ENCODE results near the gene GAD2.

GAD2 gene

GRCh38 chr10:26323219-26323618 lies 106.6 kb downstream of the GAD2 start:
- Histone ChIP-seq H3K27me3 (ENCODE audit: insufficient read depth, low read depth) (no peaks in the 10 kb centered on the region), H3K36me3 (ENCODE audit: insufficient read depth) (no peaks in the 10 kb centered on the region), H2AFZ (ENCODE audit: low read depth) (no peak overlapping the region), H3K27ac (no peak overlapping the region), H3K9ac (no peak overlapping the region), H3K79me2 (ENCODE audit: insufficient read depth, low read depth) (no peaks in the 10 kb centered on the region), H3K4me1 (ENCODE audit: low read depth, poor library complexity, severe bottlenecking) (no peaks in the 10 kb centered on the region), H4K20me1 (ENCODE audit: insufficient read depth) (no peaks in the 10 kb centered on the region), H3K4me2 (no peak overlapping the region), H3K4me3 (IDR thresholded peaks at IDR 0.05; ENCODE audit: insufficient read depth, low read depth, low read length) (no peak overlapping the region)
- no peak for TF ChIP-seq CTCF (conservative IDR thresholded peaks at IDR 0.05; ENCODE audit: low read depth, low read length)

GRCh38 chr10:26326851-26327250 lies 110.3 kb downstream of the GAD2 start:
- Histone ChIP-seq H3K4me3 (IDR thresholded peaks at IDR 0.05; ENCODE audit: insufficient read depth, low read depth, low read length) (no peak overlapping the region), H3K9ac (no peak overlapping the region), H2AFZ (ENCODE audit: low read depth) (no peak overlapping the region), H3K27me3 (ENCODE audit: insufficient read depth, low read depth) (no peaks in the 10 kb centered on the region), H3K79me2 (ENCODE audit: insufficient read depth, low read depth) (no peaks in the 10 kb centered on the region), H3K27ac (no peak overlapping the region), H3K36me3 (ENCODE audit: insufficient read depth) (no peaks in the 10 kb centered on the region), H3K4me2 (no peak overlapping the region), H4K20me1 (ENCODE audit: insufficient read depth) (no peaks in the 10 kb centered on the region), H3K4me1 (ENCODE audit: low read depth, poor library complexity, severe bottlenecking) (no peaks in the 10 kb centered on the region)
- TF ChIP-seq CTCF (conservative IDR thresholded peaks at IDR 0.05; ENCODE audit: low read depth, low read length) = no peak

- no peak for TF ChIP-seq CTCF (conservative IDR thresholded peaks at IDR 0.05; ENCODE audit: low read depth, low read length)
- H3K27me3 ChIP-seq (ENCODE audit: insufficient read depth, low read depth) = no peaks in the 10 kb centered on the region
- H3K9ac ChIP-seq = no peak overlapping the region
- no peaks in the 10 kb centered on the region for H4K20me1 ChIP-seq (ENCODE audit: insufficient read depth)
- no peak overlapping the region for H2AFZ ChIP-seq (ENCODE audit: low read depth)
- no peak overlapping the region for H3K27ac ChIP-seq
- H3K4me1 ChIP-seq (ENCODE audit: low read depth, poor library complexity, severe bottlenecking) = no peaks in the 10 kb centered on the region
- H3K4me3 ChIP-seq (IDR thresholded peaks at IDR 0.05; ENCODE audit: insufficient read depth, low read depth, low read length) = no peak overlapping the region
- no peaks in the 10 kb centered on the region for H3K36me3 ChIP-seq (ENCODE audit: insufficient read depth)
- H3K79me2 ChIP-seq (ENCODE audit: insufficient read depth, low read depth) = no peaks in the 10 kb centered on the region
- H3K4me2 ChIP-seq = no peak overlapping the region
Measured at GRCh38 chr10:26327811-26328210, 111.2 kb downstream of the GAD2 start.

- H3K4me1 ChIP-seq (ENCODE audit: low read depth, poor library complexity, severe bottlenecking) = peaks cover 9% of the 10 kb centered on the region
- no peak overlapping the region for H3K4me3 ChIP-seq (IDR thresholded peaks at IDR 0.05; ENCODE audit: insufficient read depth, low read depth, low read length)
- no peaks in the 10 kb centered on the region for H4K20me1 ChIP-seq (ENCODE audit: insufficient read depth)
- H3K27ac ChIP-seq = no peak overlapping the region
- H3K9ac ChIP-seq = no peak overlapping the region
- no peaks in the 10 kb centered on the region for H3K79me2 ChIP-seq (ENCODE audit: insufficient read depth, low read depth)
- no peak overlapping the region for H3K4me2 ChIP-seq
- no peaks in the 10 kb centered on the region for H3K36me3 ChIP-seq (ENCODE audit: insufficient read depth)
- H3K27me3 ChIP-seq (ENCODE audit: insufficient read depth, low read depth) = no peaks in the 10 kb centered on the region
- no peak overlapping the region for H2AFZ ChIP-seq (ENCODE audit: low read depth)
- TF ChIP-seq CTCF (conservative IDR thresholded peaks at IDR 0.05; ENCODE audit: low read depth, low read length) = no peak
Measured at GRCh38 chr10:26331371-26331770, 114.8 kb downstream of the GAD2 start.
